T-helper 2 cell treated with Interferon-gamma antibody and Interleukin-4, amounts not matched to agents 100 ng/mL and 5 ng/mL, for 36 hours (primary cell): ENCODE data around the gene TPX2. TPM values are rescaled to one million over a fixed set of nuclear protein-coding genes. Genes with fewer than 3 reads are reported as not detected.

Experiments used
- intact Hi-C: fragments of 100-400 bp; cut with micrococcal nuclease; formaldehyde crosslinking; loops from one replicate; pipeline ENCODE4 v1.15.1; 2023
- total RNA-seq: library from RNA; stranded (reverse); gene quantifications from 2 replicates; pipeline ENCODE4 v1.2.3, GENCODE V29; 2022

The TPX2 gene
- total RNA-seq, 1 donor from 2014 or later: 117 TPM

GRCh38 chr20:31705598-31706597 lies 33.2 kb upstream of the TPX2 start:
- intact Hi-C loops: no loop called here

- intact Hi-C loops: no loop called here
Measured at GRCh38 chr20:31706607-31707257, 32.4 kb upstream of the TPX2 start.

GRCh38 chr20:31707258-31707615 lies 31.9 kb upstream of the TPX2 start:
- intact Hi-C loops: no loop called here

- intact Hi-C loops: no loop called here
Measured at GRCh38 chr20:31707994-31708735, 30.9 kb upstream of the TPX2 start.

GRCh38 chr20:31708736-31709534 lies 30.2 kb upstream of the TPX2 start:
- intact Hi-C loops: no loop called here

- intact Hi-C loops: no loop called here
Measured at GRCh38 chr20:31709939-31710338, 29.2 kb upstream of the TPX2 start.

GRCh38 chr20:31710423-31711108 lies 28.5 kb upstream of the TPX2 start:
- intact Hi-C loops: no loop called here

- intact Hi-C loops: no loop called here
Measured at GRCh38 chr20:31711179-31712111, 27.6 kb upstream of the TPX2 start.

- intact Hi-C loops: no loop called here
Measured at GRCh38 chr20:31712112-31712553, 27.0 kb upstream of the TPX2 start.

GRCh38 chr20:31712564-31713311 lies 26.4 kb upstream of the TPX2 start:
- intact Hi-C loops: no loop called here

GRCh38 chr20:31713312-31714273 lies 25.5 kb upstream of the TPX2 start:
- intact Hi-C loops: no loop called here

- intact Hi-C loops: no loop called here
Measured at GRCh38 chr20:31715766-31716165, 23.3 kb upstream of the TPX2 start.

GRCh38 chr20:31716351-31716750 lies 22.7 kb upstream of the TPX2 start:
- intact Hi-C loops: no loop called here

GRCh38 chr20:31716818-31717477 lies 22.1 kb upstream of the TPX2 start:
- intact Hi-C loops: no loop called here

- intact Hi-C loops: no loop called here
Measured at GRCh38 chr20:31717478-31718201, 21.4 kb upstream of the TPX2 start.
